ENCODE results near the gene DNMT3A. TPM values are rescaled to one million over a fixed set of nuclear protein-coding genes. Genes with fewer than 3 reads are reported as not detected.

Gene DNMT3A
- total RNA-seq, 2 experiments from 2014 or later = 87.1 to 87.6 TPM

GRCh38 chr2:25285265-25286024 lies 56.3 kb downstream of the DNMT3A start:
- POLR2A ChIA-PET = interaction anchor here (0.6 to 1.8 kb wide), 4 partner anchors 8 to 315 kb away, joined by 3 to 8 read pairs (median 3); no protein-coding TSS in a partner anchor
- CTCF ChIA-PET = interaction anchor here (0.9 to 3.1 kb wide), 6 partner anchors 9 to 79 kb away, joined by 3 to 19 read pairs (median 6); no protein-coding TSS in a partner anchor

- CTCF ChIA-PET = interaction anchor here (0.6 to 2.6 kb wide), 2 partner anchors 10 to 295 kb away, joined by 3 to 8 read pairs; no protein-coding TSS in a partner anchor
Observed at GRCh38 chr2:25284756-25285155, 57.0 kb downstream of the DNMT3A start.

GRCh38 chr2:25283921-25284320 lies 57.8 kb downstream of the DNMT3A start:
- POLR2A ChIA-PET = no interaction called here

More at GRCh38 chr2:25284756-25285155, 57.0 kb downstream of the DNMT3A start:
- POLR2A ChIA-PET = no interaction called here

GRCh38 chr2:25281941-25282340 lies 59.8 kb downstream of the DNMT3A start:
- POLR2A ChIA-PET = interaction anchor here (0.6 kb wide), 1 partner anchor 191 kb away, joined by 5 read pairs; no protein-coding TSS in a partner anchor
- CTCF ChIA-PET = interaction anchor here (1.0 to 1.4 kb wide), 2 partner anchors 27 to 80 kb away, joined by 3 to 4 read pairs; no protein-coding TSS in a partner anchor

More at GRCh38 chr2:25283921-25284320, 57.8 kb downstream of the DNMT3A start:
- CTCF ChIA-PET = no interaction called here

GRCh38 chr2:25281522-25281921 lies 60.2 kb downstream of the DNMT3A start:
- ChIA-PET POLR2A (interaction anchor here (0.6 kb wide), 1 partner anchor 191 kb away, joined by 5 read pairs; no protein-coding TSS in a partner anchor), CTCF (interaction anchor here (0.8 to 1.4 kb wide), 2 partner anchors 12 to 81 kb away, joined by 3 to 4 read pairs; no protein-coding TSS in a partner anchor)

- POLR2A ChIA-PET = no interaction called here
- CTCF ChIA-PET = no interaction called here
Observed at GRCh38 chr2:25280051-25280687, 61.6 kb downstream of the DNMT3A start.

GRCh38 chr2:25279091-25279651 lies 62.6 kb downstream of the DNMT3A start:
- POLR2A ChIA-PET = no interaction called here

GRCh38 chr2:25276569-25277465 lies 64.9 kb downstream of the DNMT3A start:
- ChIA-PET POLR2A (interaction anchor here (1.0 to 2.3 kb wide), 4 partner anchors 10 to 38 kb away, joined by 3 to 8 read pairs (median 4); no protein-coding TSS in a partner anchor), CTCF (interaction anchor here (0.7 to 2.7 kb wide), 15 partner anchors 10 to 61 kb away, joined by 3 to 19 read pairs (median 4); no protein-coding TSS in a partner anchor)

More at GRCh38 chr2:25279091-25279651, 62.6 kb downstream of the DNMT3A start:
- CTCF ChIA-PET = no interaction called here

- CTCF ChIA-PET = interaction anchor here (1.9 to 2.7 kb wide), 2 partner anchors 11 to 33 kb away, joined by 8 to 19 read pairs; no protein-coding TSS in a partner anchor
- POLR2A ChIA-PET = interaction anchor here (0.6 kb wide), 1 partner anchor 67 kb away, joined by 4 read pairs; no protein-coding TSS in a partner anchor
Observed at GRCh38 chr2:25275575-25275965, 66.2 kb downstream of the DNMT3A start.

- ChIA-PET CTCF (interaction anchor here (1.9 kb wide), 1 partner anchor 34 kb away, joined by 8 read pairs; no protein-coding TSS in a partner anchor), POLR2A (interaction anchor here (0.6 kb wide), 1 partner anchor 68 kb away, joined by 4 read pairs; no protein-coding TSS in a partner anchor)
Observed at GRCh38 chr2:25274868-25275574, 66.7 kb downstream of the DNMT3A start.

GRCh38 chr2:25273985-25274535 lies 67.7 kb downstream of the DNMT3A start:
- POLR2A ChIA-PET = interaction anchor here (0.5 to 0.8 kb wide), 3 partner anchors 19 to 760 kb away, joined by 3 to 4 read pairs (median 3); partner anchors contain the start of gene RAB10
- CTCF ChIA-PET = interaction anchor here (1.1 to 1.4 kb wide), 2 partner anchors 24 to 49 kb away, joined by 4 read pairs; no protein-coding TSS in a partner anchor

- CTCF ChIA-PET = interaction anchor here (1.0 to 1.4 kb wide), 2 partner anchors 22 to 294 kb away, joined by 4 read pairs; no protein-coding TSS in a partner anchor
- POLR2A ChIA-PET = interaction anchor here (0.6 to 0.7 kb wide), 2 partner anchors 42 to 81 kb away, joined by 4 to 8 read pairs; no protein-coding TSS in a partner anchor
Observed at GRCh38 chr2:25272705-25273104, 69.0 kb downstream of the DNMT3A start.

GRCh38 chr2:25270061-25270460 lies 71.7 kb downstream of the DNMT3A start:
- CTCF ChIA-PET = interaction anchor here (1.2 kb wide), 1 partner anchor 73 kb away, joined by 3 read pairs; no protein-coding TSS in a partner anchor
- POLR2A ChIA-PET = no interaction called here

- CTCF ChIA-PET = interaction anchor here (1.2 kb wide), 1 partner anchor 73 kb away, joined by 3 read pairs; no protein-coding TSS in a partner anchor
- POLR2A ChIA-PET = no interaction called here
Observed at GRCh38 chr2:25269233-25269632, 72.5 kb downstream of the DNMT3A start.

- ChIA-PET CTCF (no interaction called here), POLR2A (no interaction called here)
Observed at GRCh38 chr2:25268139-25268538, 73.6 kb downstream of the DNMT3A start.

- ChIA-PET POLR2A (no interaction called here), CTCF (no interaction called here)
Observed at GRCh38 chr2:25266399-25266798, 75.3 kb downstream of the DNMT3A start.

GRCh38 chr2:25265802-25266201 lies 75.9 kb downstream of the DNMT3A start:
- POLR2A ChIA-PET = no interaction called here
- CTCF ChIA-PET = no interaction called here
